ENCODE data around the gene IER3. TPM values are rescaled to one million over a fixed set of nuclear protein-coding genes. Genes with fewer than 3 reads are reported as not detected.

The IER3 gene
- total and polyA plus RNA-seq, 9 of the 15 experiments (the other 6 are each of a cell fraction or from before 2014, with no cell fraction given), result 1.5 to 30.0 (median 11.5) TPM

GRCh38 chr6:30719791-30720737, 24.3 kb downstream of the IER3 start, which contains the start of gene TUBB (continued):
- no peak for TF ChIP-seq ZBTB5 (IDR thresholded peaks at IDR 0.05)
- TF ChIP-seq POLR2B (IDR thresholded peaks at IDR 0.05; ENCODE audit: low read depth, partially characterized antibody), result peak; percentile 99
- no peak for TF ChIP-seq FOXA1 (IDR thresholded peaks at IDR 0.05; ENCODE audit: borderline replicate concordance)
- no peak for TF ChIP-seq FOXK1 (CRISPR knock-in tag; IDR thresholded peaks at IDR 0.05; ENCODE audit: borderline replicate concordance)
- TF ChIP-seq RBM39 (optimal IDR thresholded peaks at IDR 0.05; ENCODE audit: low read depth, low read length), result no peak
- TF ChIP-seq CHD1 (IDR thresholded peaks at IDR 0.05; ENCODE audit: low read length), result peak; percentile 57
- TF ChIP-seq MXI1 (IDR thresholded peaks at IDR 0.05; ENCODE audit: low read depth, low read length), result peak; percentile 84
- peak; percentile 99 for TF ChIP-seq C11orf30 (IDR thresholded peaks at IDR 0.05; ENCODE audit: low read depth)
- no peak for TF ChIP-seq FOXA3 (CRISPR knock-in tag; conservative IDR thresholded peaks at IDR 0.05 in 1 of 2, IDR thresholded peaks at IDR 0.05 in 1 of 2)
- TF ChIP-seq STAT5A (IDR thresholded peaks at IDR 0.05; ENCODE audit: borderline replicate concordance, low read length), result no peak; the same call in 1 of the 2 replicates
- peak; percentile 91 to 95 for TF ChIP-seq MAZ (CRISPR knock-in tag; conservative IDR thresholded peaks at IDR 0.05 in 1 of 2, IDR thresholded peaks at IDR 0.05 in 1 of 2)
- TF ChIP-seq POLR2G (IDR thresholded peaks at IDR 0.05; ENCODE audit: low read depth, low read length), result peak; percentile 89
- no peak for TF ChIP-seq ZSCAN32 (CRISPR knock-in tag; IDR thresholded peaks at IDR 0.05)
- TF ChIP-seq TFAM (CRISPR knock-in tag; conservative IDR thresholded peaks at IDR 0.05), result no peak
- TF ChIP-seq MTA3 (IDR thresholded peaks at IDR 0.05; ENCODE audit: borderline replicate concordance), result peak; percentile 64
- peak in 1 of 2 experiments; percentile 85; a peak in 2 of 4 replicates for TF ChIP-seq ZMIZ1 (IDR thresholded peaks at IDR 0.05; ENCODE audit: low read depth in 2 of 2, low read length in 2 of 2)
- no peak for TF ChIP-seq HSF4 (CRISPR knock-in tag; IDR thresholded peaks at IDR 0.05; ENCODE audit: borderline replicate concordance)
- peak; percentile 42; the same call in 1 of the 2 replicates for TF ChIP-seq DIDO1 (tag; IDR thresholded peaks at IDR 0.05; ENCODE audit: low read depth)
